Measurements from ENCODE around the gene YPEL1.

- TF ChIP-seq CTCF (conservative IDR thresholded peaks at IDR 0.05; ENCODE audit: low read length) (no peak), EZH2phosphoT487 (IDR thresholded peaks at IDR 0.05; ENCODE audit: borderline replicate concordance, low read depth, low read length) (no peak)
Measured at GRCh38 chr22:21698430-21699329, 36.9 kb downstream of the YPEL1 start.
